ENCODE measurements around the gene MESP2. TPM values are rescaled to one million over a fixed set of nuclear protein-coding genes. Genes with fewer than 3 reads are reported as not detected.
A peak's percentile ranks its signal among the peaks of the same experiment; 100 is the strongest.

Gene MESP2
- total and polyA plus RNA-seq, 2 donors (not counting 1 experiment from before 2014, with no cell fraction given): 0.99 TPM; not detected in 1

DNA sequence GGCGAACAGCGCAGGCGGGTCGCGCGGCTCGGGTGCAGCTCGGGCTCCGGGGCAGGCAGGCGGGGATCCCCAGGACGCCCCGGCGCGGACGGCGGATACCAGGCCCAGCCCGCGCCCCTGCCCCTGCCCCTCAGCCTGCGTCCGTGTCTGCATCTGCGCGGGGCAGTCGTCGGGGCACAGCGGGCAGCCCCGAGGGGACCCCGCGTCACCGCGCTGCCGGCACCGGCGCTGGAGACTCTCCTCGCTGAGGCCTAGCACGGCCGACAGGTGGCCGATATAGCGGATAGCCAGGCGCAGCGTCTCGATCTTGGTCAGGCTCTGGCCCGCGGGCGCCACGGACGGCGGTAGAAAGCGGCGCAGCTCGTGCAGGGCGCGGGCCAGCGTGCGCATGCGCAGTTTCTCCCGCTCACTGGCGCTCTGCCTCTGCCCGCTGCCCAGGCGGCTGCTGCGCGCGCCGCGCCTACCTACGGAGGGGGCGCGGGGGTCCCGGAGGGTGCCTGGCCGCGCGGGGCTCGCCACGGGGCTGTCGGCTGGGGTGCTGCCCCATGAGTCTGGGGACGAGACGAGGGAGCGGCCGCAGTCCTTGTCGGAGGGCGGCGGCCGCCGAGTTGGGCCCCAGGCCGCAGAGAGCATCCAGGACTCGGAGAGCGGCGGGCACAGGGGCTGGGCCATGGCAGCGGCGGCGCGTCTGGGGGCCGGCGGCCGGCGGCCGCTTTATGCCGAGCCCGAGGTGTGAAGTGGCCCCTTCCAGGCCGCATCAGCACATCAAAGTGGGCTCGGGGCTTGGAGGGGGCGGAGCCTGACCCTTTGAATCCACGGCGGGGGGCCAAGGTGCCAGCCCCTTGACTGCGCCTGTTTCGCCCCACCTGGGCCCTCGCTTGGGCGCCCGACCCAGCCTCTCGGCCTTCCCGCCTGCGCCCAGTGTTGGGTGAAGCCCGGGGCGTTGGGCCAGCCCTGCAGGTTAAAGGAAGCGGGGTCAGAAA is 25.3 kb upstream of the MESP2 start, which contains the start of gene MESP1:
Gene MESP1, minus strand, starts transcription at position 690 of the 983 bp plus-strand sequence. Its CDS starts 18 bp downstream, at position 672.
- Histone ChIP-seq H4K20me1 (ENCODE audit: control insufficient read depth, extremely low read depth, insufficient read depth, low read length) (no peaks in the 10 kb centered on the region), H3K27me3 (ENCODE audit: control insufficient read depth, insufficient read depth, low read length) (peaks cover 17% of the 10 kb centered on the region), H3K9ac (ENCODE audit: insufficient read depth, low read length) (peak within 1 kb of the TSS; percentile 58), H3K79me2 (ENCODE audit: control insufficient read depth, insufficient read depth, low read length) (no peaks in the 10 kb centered on the region), H3K4me1 (ENCODE audit: control insufficient read depth, extremely low read depth, insufficient read depth, low read length) (peaks cover 4% of the 10 kb centered on the region), H3K27ac (ENCODE audit: insufficient read depth, low read length) (no peak within 1 kb of the TSS), H3K36me3 (ENCODE audit: control insufficient read depth, insufficient read depth, low read length) (no peaks in the 10 kb centered on the region), H3K4me3 (replicated peaks in 1 of 4; ENCODE audit: control extremely low read depth in 1 of 4, insufficient read depth in 1 of 4, low read depth in 3 of 4, low read length in 4 of 4) (peak within 1 kb of the TSS; percentile 37 to 61 (median 46)), H3K9me3 (ENCODE audit: control insufficient read depth, insufficient read depth, low read depth, low read length) (no peaks in the 10 kb centered on the region), H3K4me2 (ENCODE audit: extremely low read depth, insufficient read depth, low read length) (peak within 1 kb of the TSS; percentile 87), H2AFZ (ENCODE audit: low read length) (peak within 1 kb of the TSS; percentile 65)
- peak; percentile 81 to 90 for DNase-seq (ENCODE audit: low read depth in 2 of 2)
- TF ChIP-seq EZH2 (IDR thresholded peaks at IDR 0.05; ENCODE audit: low read length, missing control alignments): no peak
- TF ChIP-seq, protein P1, sequence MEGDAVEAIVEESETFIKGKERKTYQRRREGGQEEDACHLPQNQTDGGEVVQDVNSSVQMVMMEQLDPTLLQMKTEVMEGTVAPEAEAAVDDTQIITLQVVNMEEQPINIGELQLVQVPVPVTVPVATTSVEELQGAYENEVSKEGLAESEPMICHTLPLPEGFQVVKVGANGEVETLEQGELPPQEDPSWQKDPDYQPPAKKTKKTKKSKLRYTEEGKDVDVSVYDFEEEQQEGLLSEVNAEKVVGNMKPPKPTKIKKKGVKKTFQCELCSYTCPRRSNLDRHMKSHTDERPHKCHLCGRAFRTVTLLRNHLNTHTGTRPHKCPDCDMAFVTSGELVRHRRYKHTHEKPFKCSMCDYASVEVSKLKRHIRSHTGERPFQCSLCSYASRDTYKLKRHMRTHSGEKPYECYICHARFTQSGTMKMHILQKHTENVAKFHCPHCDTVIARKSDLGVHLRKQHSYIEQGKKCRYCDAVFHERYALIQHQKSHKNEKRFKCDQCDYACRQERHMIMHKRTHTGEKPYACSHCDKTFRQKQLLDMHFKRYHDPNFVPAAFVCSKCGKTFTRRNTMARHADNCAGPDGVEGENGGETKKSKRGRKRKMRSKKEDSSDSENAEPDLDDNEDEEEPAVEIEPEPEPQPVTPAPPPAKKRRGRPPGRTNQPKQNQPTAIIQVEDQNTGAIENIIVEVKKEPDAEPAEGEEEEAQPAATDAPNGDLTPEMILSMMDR (conservative IDR thresholded peaks at IDR 0.05 in 1 of 2, IDR thresholded peaks at IDR 0.05 in 1 of 2; ENCODE audit: low read depth in 1 of 2, low read length in 2 of 2): peak; percentile 55 to 70

DNA sequence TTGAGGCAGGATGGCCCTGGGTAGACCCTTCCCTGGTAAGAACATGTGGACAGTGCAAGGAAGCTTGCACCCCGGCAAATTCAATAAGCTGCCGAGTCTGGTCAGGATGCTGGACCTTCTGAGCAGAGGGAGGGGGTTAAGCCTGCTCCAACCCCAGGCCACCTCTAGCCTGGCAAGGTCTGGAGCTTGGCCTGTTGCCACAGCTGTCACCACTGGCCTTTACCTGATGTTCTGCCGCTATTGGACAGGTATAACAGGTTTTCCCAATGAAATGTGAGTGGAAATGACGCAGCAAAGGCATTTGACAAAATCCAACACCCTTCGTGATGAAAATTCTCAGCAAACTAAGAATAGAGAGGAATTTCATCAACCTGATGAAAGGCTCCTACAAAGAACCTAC is 24.4 kb upstream of the MESP2 start:
- H3K27me3 ChIP-seq (ENCODE audit: control insufficient read depth, insufficient read depth, low read length): peaks cover 13% of the 10 kb centered on the region
- H3K9ac ChIP-seq (ENCODE audit: insufficient read depth, low read length): no peak overlapping the region
- H3K4me3 ChIP-seq (replicated peaks in 1 of 4; ENCODE audit: control extremely low read depth in 1 of 4, insufficient read depth in 1 of 4, low read depth in 3 of 4, low read length in 4 of 4): no peak overlapping the region
- TF ChIP-seq, protein P1 (conservative IDR thresholded peaks at IDR 0.05 in 1 of 2, IDR thresholded peaks at IDR 0.05 in 1 of 2; ENCODE audit: low read depth in 1 of 2, low read length in 2 of 2): no peak
- TF ChIP-seq EZH2 (IDR thresholded peaks at IDR 0.05; ENCODE audit: low read length, missing control alignments): no peak
- peaks cover 4% of the 10 kb centered on the region for H3K4me1 ChIP-seq (ENCODE audit: control insufficient read depth, extremely low read depth, insufficient read depth, low read length)
- H3K9me3 ChIP-seq (ENCODE audit: control insufficient read depth, insufficient read depth, low read depth, low read length): no peaks in the 10 kb centered on the region
- H4K20me1 ChIP-seq (ENCODE audit: control insufficient read depth, extremely low read depth, insufficient read depth, low read length): no peaks in the 10 kb centered on the region
- H2AFZ ChIP-seq (ENCODE audit: low read length): no peak overlapping the region
- no peaks in the 10 kb centered on the region for H3K36me3 ChIP-seq (ENCODE audit: control insufficient read depth, insufficient read depth, low read length)
- H3K27ac ChIP-seq (ENCODE audit: insufficient read depth, low read length): no peak overlapping the region
- no peak for DNase-seq (ENCODE audit: low read depth in 2 of 2)
- H3K4me2 ChIP-seq (ENCODE audit: extremely low read depth, insufficient read depth, low read length): no peak overlapping the region
- H3K79me2 ChIP-seq (ENCODE audit: control insufficient read depth, insufficient read depth, low read length): no peaks in the 10 kb centered on the region

DNA sequence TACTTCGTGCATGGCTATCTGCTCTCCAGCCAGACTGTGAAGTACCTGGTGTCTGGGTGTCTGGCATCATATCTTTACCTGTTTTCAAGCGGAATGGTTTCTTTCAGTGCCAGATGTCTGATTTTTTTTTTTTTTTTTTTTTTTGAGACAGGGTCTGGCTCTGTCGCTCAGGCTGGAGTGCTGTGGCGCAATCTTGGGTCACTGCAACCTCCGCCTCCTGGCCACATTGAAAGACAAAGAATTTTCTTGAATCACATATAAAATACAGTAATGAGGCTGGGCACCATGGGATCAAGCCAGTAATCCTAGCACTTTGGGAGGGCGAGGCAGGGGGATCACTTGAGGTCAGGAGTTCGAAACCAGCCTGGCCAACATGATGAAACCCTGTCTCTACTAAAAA is 22.3 kb upstream of the MESP2 start:
- Histone ChIP-seq H3K79me2 (ENCODE audit: control insufficient read depth, insufficient read depth, low read length) (no peaks in the 10 kb centered on the region), H3K4me1 (ENCODE audit: control insufficient read depth, extremely low read depth, insufficient read depth, low read length) (peaks cover 4% of the 10 kb centered on the region), H2AFZ (ENCODE audit: low read length) (no peak overlapping the region), H3K4me2 (ENCODE audit: extremely low read depth, insufficient read depth, low read length) (no peak overlapping the region), H4K20me1 (ENCODE audit: control insufficient read depth, extremely low read depth, insufficient read depth, low read length) (no peaks in the 10 kb centered on the region), H3K27ac (ENCODE audit: insufficient read depth, low read length) (no peak overlapping the region), H3K36me3 (ENCODE audit: control insufficient read depth, insufficient read depth, low read length) (no peaks in the 10 kb centered on the region), H3K9ac (ENCODE audit: insufficient read depth, low read length) (no peak overlapping the region), H3K27me3 (ENCODE audit: control insufficient read depth, insufficient read depth, low read length) (peaks cover 5% of the 10 kb centered on the region), H3K4me3 (replicated peaks in 1 of 4; ENCODE audit: control extremely low read depth in 1 of 4, insufficient read depth in 1 of 4, low read depth in 3 of 4, low read length in 4 of 4) (no peak overlapping the region), H3K9me3 (ENCODE audit: control insufficient read depth, insufficient read depth, low read depth, low read length) (no peaks in the 10 kb centered on the region)
- no peak for DNase-seq (ENCODE audit: low read depth in 2 of 2)
- no peak for TF ChIP-seq EZH2 (IDR thresholded peaks at IDR 0.05; ENCODE audit: low read length, missing control alignments)
- TF ChIP-seq, protein P1 (conservative IDR thresholded peaks at IDR 0.05 in 1 of 2, IDR thresholded peaks at IDR 0.05 in 1 of 2; ENCODE audit: low read depth in 1 of 2, low read length in 2 of 2): no peak
